ENCODE measurements around the gene TM7SF3. TPM values are rescaled to one million over a fixed set of nuclear protein-coding genes. Genes with fewer than 3 reads are reported as not detected.

TM7SF3 gene
- total RNA-seq, 4 donors from 2014 or later: 31.8 to 50.7 (median 40.5) TPM

DNA sequence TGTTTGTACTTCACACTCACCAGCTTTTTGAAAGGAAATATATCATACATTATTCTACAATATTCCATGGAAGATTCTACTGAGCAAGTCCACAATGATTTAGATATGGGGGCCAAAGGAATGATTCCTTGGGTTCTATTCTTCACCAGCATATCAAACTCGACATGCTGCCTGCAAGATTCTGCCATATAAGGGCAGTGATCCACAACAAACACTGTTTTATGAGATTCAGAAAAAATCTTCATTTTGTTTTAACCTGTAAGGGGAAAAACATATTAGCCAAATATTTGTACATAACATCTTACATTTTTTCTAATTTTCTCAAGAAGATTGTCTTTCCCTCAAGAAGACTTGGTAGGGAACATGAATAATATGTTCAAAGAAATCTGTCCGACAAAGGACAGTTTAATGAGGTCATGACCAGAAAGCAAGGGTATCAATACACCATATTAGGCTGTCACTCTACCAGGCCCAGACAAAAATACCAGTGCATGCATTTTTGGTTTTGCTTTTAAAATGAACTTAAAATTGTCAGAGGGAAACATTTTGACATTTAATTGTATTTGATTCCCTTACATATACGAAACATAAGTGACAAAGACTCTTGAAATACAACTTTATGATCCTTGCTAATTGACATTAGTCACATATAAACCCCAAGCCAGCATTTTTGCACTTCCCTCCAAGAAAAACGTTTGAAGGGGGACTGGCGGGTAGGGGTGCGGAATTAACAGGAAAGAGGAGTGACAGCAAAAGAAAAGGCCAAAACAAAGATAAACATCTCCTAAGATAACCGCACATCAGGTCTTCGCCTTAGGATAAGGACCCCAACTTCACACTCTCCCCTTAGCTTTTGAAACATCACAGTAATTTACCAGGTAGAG is 77.4 kb downstream of the TM7SF3 start:
- intact Hi-C loops (cut with DNase I): loop anchor here (5.0 to 10.0 kb wide), 3 partner anchors 76 to 370 kb away; partner anchors contain the start of gene TM7SF3
- Histone ChIP-seq H3K27ac (replicated peaks in 1 of 4) (peak overlapping the region; percentile 94 to 97 (median 96)), H3K9me3 (no peaks in the 10 kb centered on the region), H3K4me3 (peak overlapping the region; percentile 89 to 96 (median 93)), H3K36me3 (peaks cover 0 to 15% (median 5%) of the 10 kb centered on the region in 4 donors), H3K4me1 (peaks cover 38 to 59% (median 52%) of the 10 kb centered on the region in 4 donors), H3K27me3 (no peaks in the 10 kb centered on the region)
- TF ChIP-seq EP300 (IDR thresholded peaks at IDR 0.05): no peak
- no peak for TF ChIP-seq POLR2AphosphoS5 (IDR thresholded peaks at IDR 0.05)
- no peak for TF ChIP-seq POLR2A (IDR thresholded peaks at IDR 0.05; ENCODE audit: low read depth)
- TF ChIP-seq, protein P1, sequence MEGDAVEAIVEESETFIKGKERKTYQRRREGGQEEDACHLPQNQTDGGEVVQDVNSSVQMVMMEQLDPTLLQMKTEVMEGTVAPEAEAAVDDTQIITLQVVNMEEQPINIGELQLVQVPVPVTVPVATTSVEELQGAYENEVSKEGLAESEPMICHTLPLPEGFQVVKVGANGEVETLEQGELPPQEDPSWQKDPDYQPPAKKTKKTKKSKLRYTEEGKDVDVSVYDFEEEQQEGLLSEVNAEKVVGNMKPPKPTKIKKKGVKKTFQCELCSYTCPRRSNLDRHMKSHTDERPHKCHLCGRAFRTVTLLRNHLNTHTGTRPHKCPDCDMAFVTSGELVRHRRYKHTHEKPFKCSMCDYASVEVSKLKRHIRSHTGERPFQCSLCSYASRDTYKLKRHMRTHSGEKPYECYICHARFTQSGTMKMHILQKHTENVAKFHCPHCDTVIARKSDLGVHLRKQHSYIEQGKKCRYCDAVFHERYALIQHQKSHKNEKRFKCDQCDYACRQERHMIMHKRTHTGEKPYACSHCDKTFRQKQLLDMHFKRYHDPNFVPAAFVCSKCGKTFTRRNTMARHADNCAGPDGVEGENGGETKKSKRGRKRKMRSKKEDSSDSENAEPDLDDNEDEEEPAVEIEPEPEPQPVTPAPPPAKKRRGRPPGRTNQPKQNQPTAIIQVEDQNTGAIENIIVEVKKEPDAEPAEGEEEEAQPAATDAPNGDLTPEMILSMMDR (IDR thresholded peaks at IDR 0.05): no peak
- 9% methylated on average over 8 of the region's 8 CpGs for WGBS
- DNase-seq (ENCODE audit: extremely low spot score): no peak

DNA sequence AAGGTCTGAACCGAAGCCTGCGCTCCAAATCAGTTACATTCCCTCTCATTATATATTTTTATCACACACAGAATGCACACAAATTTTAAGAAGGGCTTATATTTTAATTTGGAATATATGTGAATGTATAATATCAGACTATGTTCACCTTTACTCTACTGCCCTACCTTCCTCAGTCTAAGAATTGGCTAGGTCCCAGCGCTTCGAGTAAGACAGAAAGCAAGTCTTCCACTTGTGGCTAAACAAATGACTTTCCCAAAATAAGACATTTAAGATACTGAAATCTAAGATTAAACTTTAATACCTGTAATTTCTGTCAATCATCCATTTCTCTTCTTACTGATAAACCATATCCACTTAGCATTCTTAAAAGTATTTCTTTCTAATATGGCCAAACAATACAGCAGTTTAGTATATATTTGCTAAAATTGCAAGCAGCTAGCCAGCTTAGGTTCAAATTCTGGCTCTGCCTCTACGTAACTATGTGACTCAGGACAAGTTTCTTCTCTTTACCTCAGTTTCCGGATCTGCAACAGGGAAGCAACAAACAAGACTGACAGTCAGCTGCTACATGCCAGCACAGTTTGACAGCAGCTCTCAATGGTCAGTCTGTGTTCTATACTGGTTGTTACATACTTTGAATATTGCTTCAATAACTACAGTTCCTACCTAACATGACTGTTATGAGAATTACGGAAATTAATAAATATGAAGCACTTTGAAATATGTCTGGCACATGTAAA is 78.4 kb downstream of the TM7SF3 start:
- Histone ChIP-seq H3K36me3 (peaks cover 0 to 19% (median 7%) of the 10 kb centered on the region in 4 donors), H3K27me3 (no peaks in the 10 kb centered on the region), H3K4me3 (no peak overlapping the region), H3K9me3 (no peaks in the 10 kb centered on the region), H3K27ac (replicated peaks in 1 of 4) (peak overlapping the region in 2 of 4 donors; percentile 25 to 96), H3K4me1 (peaks cover 32 to 49% (median 43%) of the 10 kb centered on the region in 4 donors)
- TF ChIP-seq, protein P1 (IDR thresholded peaks at IDR 0.05): no peak
- TF ChIP-seq POLR2A (IDR thresholded peaks at IDR 0.05; ENCODE audit: low read depth) (no peak), EP300 (IDR thresholded peaks at IDR 0.05) (no peak), POLR2AphosphoS5 (IDR thresholded peaks at IDR 0.05) (no peak)
- 77% methylated on average over 7 of the region's 7 CpGs for WGBS
- intact Hi-C loops (cut with DNase I): loop anchor here (5.0 to 10.0 kb wide), 3 partner anchors 76 to 371 kb away; partner anchors contain the start of gene TM7SF3
- no peak for DNase-seq (ENCODE audit: extremely low spot score)

DNA sequence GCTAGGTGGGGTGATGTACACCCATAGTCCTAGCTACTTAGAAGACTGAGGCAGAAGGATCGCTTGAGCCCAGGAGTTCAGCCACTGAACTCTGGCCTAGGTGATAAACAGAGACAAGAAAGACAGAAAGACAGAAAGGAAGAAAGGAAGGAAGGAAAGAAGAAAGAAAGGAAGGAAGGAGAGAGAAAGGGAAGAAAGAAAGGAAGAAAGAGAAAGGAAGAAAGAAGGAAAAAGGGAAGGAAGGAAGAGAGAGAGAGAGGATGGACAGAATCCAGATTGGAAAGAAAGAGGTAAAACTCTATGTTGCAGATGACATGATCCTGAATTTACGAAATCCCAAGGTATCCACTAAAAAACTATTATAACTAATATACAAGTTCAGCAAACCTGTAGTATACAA is 84.6 kb downstream of the TM7SF3 start:
- WGBS: 98% methylated on average over 2 of the region's 2 CpGs
- intact Hi-C loops (cut with DNase I): no loop called here
- DNase-seq (ENCODE audit: extremely low spot score): no peak
- Histone ChIP-seq H3K9me3 (no peaks in the 10 kb centered on the region), H3K4me1 (peaks cover 0 to 5% (median 0%) of the 10 kb centered on the region in 4 donors), H3K27ac (replicated peaks in 1 of 4) (no peak overlapping the region), H3K27me3 (no peaks in the 10 kb centered on the region), H3K36me3 (peaks cover 18 to 63% (median 39%) of the 10 kb centered on the region in 4 donors), H3K4me3 (no peak overlapping the region)
- TF ChIP-seq POLR2A (IDR thresholded peaks at IDR 0.05; ENCODE audit: low read depth): no peak
- TF ChIP-seq, protein P1 (IDR thresholded peaks at IDR 0.05): no peak
- no peak for TF ChIP-seq POLR2AphosphoS5 (IDR thresholded peaks at IDR 0.05)
- TF ChIP-seq EP300 (IDR thresholded peaks at IDR 0.05): no peak

DNA sequence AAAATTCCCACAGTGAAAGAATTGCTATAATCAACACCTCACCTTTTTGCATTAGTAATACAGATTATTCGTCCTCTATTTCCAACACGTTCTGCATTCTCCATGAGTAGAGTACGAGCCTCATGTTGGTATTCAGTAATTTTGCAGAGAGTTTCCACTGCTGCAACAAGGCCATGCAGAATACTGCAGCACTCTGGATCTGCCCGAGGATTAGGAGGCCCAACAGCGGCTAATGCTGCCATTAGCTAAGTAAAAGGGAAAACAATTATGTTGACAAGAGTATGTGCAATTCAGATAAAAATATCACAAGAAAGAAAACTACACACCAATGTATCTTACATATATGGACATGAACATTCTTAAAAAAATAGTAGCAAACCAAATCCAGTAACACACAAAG is 85.5 kb downstream of the TM7SF3 start:
- Histone ChIP-seq H3K4me1 (no peaks in the 10 kb centered on the region), H3K27ac (replicated peaks in 1 of 4) (no peak overlapping the region), H3K4me3 (no peak overlapping the region), H3K27me3 (no peaks in the 10 kb centered on the region), H3K9me3 (no peaks in the 10 kb centered on the region), H3K36me3 (peaks cover 18 to 72% (median 42%) of the 10 kb centered on the region in 4 donors)
- no peak for DNase-seq (ENCODE audit: extremely low spot score)
- WGBS: 95% methylated on average over 5 of the region's 5 CpGs
- no peak for TF ChIP-seq EP300 (IDR thresholded peaks at IDR 0.05)
- no peak for TF ChIP-seq POLR2A (IDR thresholded peaks at IDR 0.05; ENCODE audit: low read depth)
- no peak for TF ChIP-seq POLR2AphosphoS5 (IDR thresholded peaks at IDR 0.05)
- TF ChIP-seq, protein P1 (IDR thresholded peaks at IDR 0.05): no peak
- intact Hi-C loops (cut with DNase I): no loop called here

Other genes starting within 250 kb of the TM7SF3 start
- 10 to 100 TPM; 23.7 to 26.6 (median 25.4) TPM for gene ITPR2, start 181.2 kb downstream of the TM7SF3 start, total RNA-seq
- 10 to 100 TPM; 14.2 to 24.9 (median 22.7) TPM for gene INTS13, start 76.4 kb downstream of the TM7SF3 start, total RNA-seq
- gene FGFR1OP2, start 75.9 kb downstream of the TM7SF3 start, total RNA-seq: 10 to 100 TPM; 52.7 to 65.9 (median 59.4) TPM
- 10 to 100 TPM; 43.0 to 58.6 (median 51.9) TPM for gene MED21, start 8.2 kb upstream of the TM7SF3 start, total RNA-seq
- gene C12orf71, start 68.2 kb upstream of the TM7SF3 start, total RNA-seq: not detected
- 100 to 1,000 TPM in 1 of 4 donors, 10 to 100 TPM in 3; 64.6 to 102 (median 82.4) TPM for gene STK38L, start 229.9 kb upstream of the TM7SF3 start, total RNA-seq